GM19043 (cell line): ENCODE results near the gene MARK3.

Experiments
- ATAC-seq: cut with Tn5 transposase; IDR thresholded peaks from one replicate; pipeline ENCODE4 v1.9.1; 2021; ENCODE audit warnings: low read depth; ENCODE audit not compliant: unreplicated experiment

MARK3 gene

GRCh38 chr14:103393676-103394626 lies 8.7 kb downstream of the MARK3 start:
- no peak for ATAC-seq

- no peak for ATAC-seq
Measured at GRCh38 chr14:103395244-103395643, 10.0 kb downstream of the MARK3 start.

GRCh38 chr14:103396463-103396862 lies 11.2 kb downstream of the MARK3 start:
- no peak for ATAC-seq

GRCh38 chr14:103398427-103399195 lies 13.4 kb downstream of the MARK3 start:
- no peak for ATAC-seq

DNA sequence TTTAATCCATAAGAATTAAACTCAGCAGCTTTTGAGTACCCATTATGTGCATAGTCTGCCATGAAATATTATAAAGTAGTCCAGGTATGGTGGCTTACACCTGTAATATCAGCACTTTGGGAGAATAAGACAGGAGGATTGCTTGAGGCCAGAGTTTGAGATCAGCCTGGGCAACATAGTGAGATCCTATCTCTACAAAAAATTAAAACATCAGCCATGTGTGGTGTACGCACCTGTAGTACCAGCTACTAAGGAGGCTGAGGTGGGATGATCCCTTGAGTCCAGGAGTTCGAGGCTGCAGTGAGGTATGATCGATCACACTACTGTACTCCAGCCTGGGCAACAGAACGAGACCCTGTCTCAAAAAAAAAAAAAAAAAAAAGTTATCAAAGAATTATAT lies 15.3 kb downstream of the MARK3 start:
- ATAC-seq: no peak

DNA sequence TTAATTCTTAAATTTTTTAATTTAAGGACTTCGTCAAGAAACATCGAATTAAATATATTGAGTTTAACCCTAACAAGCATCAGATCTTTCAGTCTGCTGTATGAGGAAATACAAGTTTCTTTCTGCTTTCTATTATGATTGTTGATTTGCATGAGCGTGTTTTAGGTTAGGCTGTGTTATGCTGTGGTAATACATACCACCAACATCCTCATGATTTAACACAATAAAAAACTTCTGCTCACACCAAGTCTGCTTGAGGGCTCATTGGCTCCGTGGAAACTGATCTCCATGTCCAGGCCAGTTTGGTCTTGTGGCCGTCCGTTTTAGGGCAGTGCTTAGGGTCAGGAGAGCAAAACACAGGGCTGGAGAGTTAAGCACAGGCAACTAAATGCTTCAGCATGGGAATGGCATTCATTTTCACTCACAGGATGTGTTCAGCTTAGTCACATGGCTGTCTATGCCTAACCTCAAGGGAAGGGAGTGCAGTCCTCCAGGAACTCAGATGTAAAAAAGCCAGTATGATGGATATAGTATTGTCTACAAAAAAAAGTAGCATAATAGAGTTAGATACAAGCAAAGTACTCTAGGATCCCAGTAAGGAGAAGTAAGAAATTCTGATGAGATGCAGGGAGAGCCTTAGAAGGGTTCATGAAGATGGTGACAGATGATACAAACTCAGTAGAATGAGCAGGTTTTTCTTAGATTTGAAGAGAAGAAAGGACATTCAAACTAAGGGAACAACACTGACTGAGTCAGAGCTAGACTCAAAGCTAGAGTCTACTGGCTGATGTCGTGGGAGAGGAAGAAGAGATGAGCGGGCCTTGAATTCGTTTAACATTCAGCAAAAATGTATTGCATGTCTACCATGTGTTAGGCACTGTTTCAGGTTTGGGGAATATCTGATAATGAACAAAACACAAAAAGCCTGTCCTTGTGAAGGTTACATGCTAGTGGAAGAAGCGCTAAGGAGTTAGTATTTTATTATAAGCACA lies 16.3 kb downstream of the MARK3 start:
- peak; percentile 55 for ATAC-seq

DNA sequence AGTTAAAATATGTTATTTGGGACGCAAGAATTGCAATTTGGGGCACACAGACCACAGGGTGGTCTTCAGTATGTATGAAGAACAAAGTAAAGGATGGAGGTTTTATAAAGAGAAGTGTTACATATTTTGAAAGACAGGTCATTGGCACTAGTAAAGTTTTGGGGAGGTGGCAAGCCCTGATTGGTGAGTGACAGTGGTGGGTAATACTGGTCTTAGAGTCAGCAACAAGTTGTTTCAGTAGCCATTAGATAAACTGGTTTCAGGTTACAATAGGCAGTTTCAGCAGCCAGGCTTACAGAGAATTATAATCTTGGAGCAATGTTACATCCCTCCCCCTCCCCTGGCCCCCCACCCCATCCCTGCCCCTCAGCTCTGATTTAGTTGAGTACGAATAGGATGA lies 17.5 kb downstream of the MARK3 start:
- ATAC-seq: no peak

- no peak for ATAC-seq
Measured at GRCh38 chr14:103404032-103404918, 19.1 kb downstream of the MARK3 start.

- no peak for ATAC-seq
Measured at GRCh38 chr14:103404920-103405319, 19.7 kb downstream of the MARK3 start.

DNA sequence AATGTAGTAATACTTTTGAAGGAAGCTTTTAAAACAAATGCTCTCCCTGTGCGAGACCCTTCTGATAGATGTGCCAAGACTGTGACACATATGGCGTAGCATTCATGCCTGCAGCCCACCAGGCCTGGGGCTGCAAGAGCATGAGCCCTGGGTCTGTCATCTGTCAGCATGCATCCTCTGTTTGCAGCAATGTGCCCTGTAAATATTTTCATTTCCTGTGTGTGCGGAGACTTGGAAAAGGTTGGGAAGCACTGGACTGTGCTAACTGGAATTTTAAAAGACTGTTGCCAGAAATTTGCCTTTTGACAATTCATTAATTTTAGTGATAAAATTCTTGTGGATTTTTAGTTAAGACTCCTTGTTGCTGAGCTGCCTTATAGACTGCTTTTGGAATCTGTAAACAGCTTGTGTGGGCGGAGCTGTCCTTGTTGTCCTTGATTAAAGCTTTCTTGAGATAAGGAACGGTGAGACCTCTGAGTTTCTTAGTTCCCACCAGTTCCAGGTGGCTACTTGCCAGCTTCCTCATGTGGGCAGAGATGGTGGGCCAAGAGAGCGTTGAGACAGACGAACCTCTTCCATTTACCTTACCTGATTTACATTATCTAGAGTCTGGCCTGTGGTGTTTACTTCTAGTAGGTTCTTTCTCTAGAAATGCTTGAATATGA lies 23.4 kb downstream of the MARK3 start:
- ATAC-seq: no peak

- no peak for ATAC-seq
Measured at GRCh38 chr14:103416916-103417315, 31.7 kb downstream of the MARK3 start.

GRCh38 chr14:103418481-103418818 lies 33.2 kb downstream of the MARK3 start:
- ATAC-seq: no peak

DNA sequence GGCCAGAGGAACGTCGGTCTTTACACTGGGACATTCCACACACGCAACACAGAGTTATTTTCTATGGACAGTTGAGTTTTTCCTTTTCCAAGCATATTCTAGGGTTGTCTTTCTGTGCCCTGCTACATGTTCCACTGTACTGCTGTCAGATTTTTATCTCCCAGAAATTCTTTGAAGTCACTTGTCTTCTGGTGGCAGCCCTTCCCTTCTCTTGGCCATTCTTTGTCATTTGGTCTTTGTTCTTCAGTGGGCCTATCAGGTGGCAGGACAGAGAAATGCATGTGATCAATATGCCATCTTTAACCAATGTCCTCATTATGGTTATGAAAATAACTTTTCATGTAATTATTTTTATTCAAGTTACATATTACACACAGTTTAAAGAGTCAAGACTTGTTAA lies 36.3 kb downstream of the MARK3 start:
- no peak for ATAC-seq

DNA sequence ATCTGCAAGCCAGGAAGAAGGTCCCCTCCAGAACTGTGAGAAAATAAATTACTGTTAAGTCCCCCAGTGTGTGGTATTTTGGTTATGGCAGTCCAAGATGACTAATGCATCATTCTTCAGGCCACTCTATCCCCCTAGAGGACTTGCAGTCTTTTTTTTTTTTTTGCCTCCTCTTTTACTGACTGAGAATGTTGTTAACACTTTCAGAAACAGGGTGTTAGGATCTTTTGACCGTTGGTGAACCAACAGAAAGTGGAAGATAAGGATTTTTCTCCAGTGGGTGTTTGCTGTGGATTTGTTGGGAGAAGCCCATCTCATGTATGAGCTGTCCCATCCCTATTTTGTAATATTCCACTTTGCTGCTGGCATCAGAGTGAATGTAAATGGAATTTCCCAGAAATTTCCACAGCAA lies 37.8 kb downstream of the MARK3 start:
- no peak for ATAC-seq

DNA sequence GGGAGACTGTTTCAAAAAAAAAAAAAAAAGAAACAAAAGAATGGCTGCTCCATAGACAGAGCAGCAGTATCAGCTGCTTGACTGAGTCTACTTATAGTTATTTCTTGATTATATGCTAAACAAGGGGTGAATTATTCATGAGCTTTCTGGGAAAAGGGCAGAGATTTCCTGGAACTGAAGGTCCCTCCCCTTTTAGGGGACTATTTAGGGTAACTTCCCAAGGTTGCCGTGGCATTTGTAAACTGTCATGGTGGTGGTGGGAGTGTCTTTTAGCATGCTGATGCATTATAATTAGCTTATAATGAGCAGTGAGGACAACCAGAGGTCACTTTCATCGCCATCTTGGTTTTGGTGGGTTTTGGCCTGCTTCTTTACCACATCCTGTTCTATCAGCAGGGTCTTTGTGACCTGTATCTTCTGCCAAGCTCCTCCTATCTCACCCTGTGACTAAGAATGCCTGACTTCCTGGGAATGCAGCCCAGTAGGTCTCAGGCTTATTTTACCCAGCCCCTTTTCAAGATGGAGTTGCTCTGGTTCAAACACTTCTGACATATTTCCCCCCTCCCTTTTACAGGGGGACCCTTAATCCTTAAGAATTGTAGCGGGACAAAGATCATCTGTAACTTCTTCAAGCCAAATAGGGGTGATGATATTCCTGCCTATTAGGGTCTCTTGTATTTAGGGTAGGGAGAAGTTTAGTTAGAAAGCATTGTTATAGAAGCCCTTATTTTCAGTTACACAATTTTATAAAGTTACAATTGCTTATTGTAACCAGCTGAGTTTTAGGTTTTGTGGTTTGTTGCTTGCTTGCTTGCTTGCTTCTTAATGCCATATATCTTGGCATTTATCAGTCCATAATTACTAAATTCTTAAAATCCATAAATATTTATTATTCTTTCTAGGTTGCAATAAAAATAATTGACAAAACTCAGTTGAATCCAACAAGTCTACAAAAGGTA lies 42.5 kb downstream of the MARK3 start:
- ATAC-seq: no peak

- ATAC-seq: no peak
Measured at GRCh38 chr14:103428723-103429556, 43.7 kb downstream of the MARK3 start.

GRCh38 chr14:103430358-103430757 lies 45.1 kb downstream of the MARK3 start:
- ATAC-seq: no peak
